GM19099 (cell line): ENCODE results near the gene TNK2.

Experiments
- POLR2A ChIP-seq: IDR thresholded peaks from 3 replicates; pipeline ENCODE4 v1.6.1; 2011; ENCODE audit warnings: low read depth; ENCODE audit not compliant: insufficient read length; ENCODE audit errors: extremely low read depth

Gene TNK2

GRCh38 chr3:195847055-195847950 lies 61.0 kb downstream of the TNK2 start:
- no peak for TF ChIP-seq POLR2A

DNA sequence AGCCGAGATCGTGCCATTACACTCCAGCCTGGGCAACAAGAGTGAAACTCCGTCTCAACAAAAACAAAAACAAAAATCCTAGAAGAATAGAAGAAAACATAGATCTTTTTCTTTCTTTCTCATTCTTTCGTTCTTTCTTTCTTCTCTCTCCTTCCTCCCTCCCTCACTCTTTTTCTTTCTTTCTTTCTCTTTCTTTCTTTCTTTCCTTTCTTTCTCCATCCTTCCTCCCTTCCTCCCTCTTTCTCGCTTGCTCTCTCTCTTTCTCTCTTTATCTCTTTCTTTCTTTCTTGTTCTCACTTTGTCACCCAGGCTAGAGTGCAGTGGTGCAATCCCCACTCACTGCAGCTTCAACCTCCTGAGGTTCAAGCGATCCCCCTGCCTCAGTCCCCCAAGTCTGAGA lies 62.9 kb downstream of the TNK2 start:
- TF ChIP-seq POLR2A: no peak

DNA sequence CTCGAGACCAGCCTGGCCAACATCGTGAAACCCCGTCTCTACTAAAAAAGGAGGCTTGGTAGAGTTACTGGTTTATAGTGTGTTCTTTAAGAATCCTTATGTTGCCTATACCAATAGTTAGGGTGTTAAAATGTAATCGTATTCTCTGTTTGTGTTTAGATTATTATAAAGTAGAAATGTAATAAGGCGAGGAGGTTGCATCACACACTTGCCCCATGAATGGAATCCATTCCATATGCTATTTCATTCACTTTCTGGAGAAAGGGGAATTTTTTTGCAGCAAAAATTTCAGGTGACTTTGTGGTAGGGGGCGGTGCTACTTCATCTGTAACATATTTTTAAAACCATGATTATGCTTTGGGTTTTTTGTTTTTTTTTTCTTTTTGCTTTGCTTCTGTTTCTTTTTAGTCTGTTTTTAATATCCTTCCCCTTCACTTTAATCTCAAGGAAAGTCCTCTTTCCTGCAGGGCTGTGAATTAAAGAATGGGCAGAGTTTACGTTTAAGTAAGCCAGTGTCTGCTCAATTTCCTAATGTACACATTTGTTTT lies 63.6 kb downstream of the TNK2 start:
- TF ChIP-seq POLR2A: no peak

- no peak for TF ChIP-seq POLR2A
These were observed 68.9 kb downstream of the TNK2 start for GRCh38 chr3:195839260-195840010.

GRCh38 chr3:195838714-195839113 lies 69.6 kb downstream of the TNK2 start:
- no peak for TF ChIP-seq POLR2A

DNA sequence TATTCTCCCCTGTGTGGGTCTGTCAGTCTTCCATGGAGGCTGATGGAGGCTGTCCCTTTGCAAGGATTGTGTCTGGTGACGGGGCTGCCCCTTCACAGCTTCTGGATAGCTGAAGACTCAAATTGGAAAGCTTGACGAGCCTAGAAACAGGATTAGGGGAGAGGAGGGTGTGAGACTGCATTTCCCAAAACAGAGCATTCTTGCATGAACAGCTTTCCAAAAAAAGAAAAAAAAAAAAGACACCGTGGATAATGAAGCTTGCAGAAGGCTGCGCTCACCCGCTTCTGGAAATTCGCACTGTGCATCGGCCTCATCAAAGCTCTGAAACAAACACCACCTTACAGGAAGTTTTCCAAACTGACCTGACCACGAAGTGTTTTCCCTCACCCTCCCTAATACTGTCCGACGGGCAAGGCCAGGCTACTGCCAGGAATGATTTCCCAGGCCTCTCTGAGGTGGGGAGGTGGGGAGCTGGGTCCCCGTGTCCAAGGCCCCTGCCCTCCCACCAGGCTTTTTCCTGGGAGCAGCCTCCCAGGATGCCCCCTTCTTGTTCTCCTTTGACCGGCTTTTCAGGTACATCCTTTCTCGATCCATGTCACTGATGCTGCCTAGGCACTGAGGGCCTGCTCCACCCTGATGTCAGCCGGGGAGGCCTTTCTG lies 71.7 kb downstream of the TNK2 start:
- TF ChIP-seq POLR2A: no peak

GRCh38 chr3:195835791-195836190 lies 72.6 kb downstream of the TNK2 start:
- no peak for TF ChIP-seq POLR2A

GRCh38 chr3:195834675-195835583 lies 73.4 kb downstream of the TNK2 start:
- no peak for TF ChIP-seq POLR2A

DNA sequence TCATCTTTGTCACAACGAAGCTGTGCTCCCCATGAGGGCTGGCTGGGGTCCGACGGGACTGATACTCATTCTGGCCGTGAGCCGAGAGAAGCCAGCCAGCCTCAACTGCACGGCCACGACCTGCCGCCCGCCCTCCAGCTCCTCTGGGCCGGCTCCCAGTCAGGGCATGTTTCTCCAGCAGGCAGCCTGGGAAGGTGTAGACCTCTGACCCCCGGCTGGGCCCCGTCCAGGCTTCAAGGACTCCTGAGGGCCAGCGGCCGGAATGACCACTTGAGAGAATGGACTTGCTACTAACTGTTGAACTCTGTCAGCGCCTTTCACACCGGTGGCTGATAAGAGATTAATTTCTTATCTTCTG lies 78.5 kb downstream of the TNK2 start:
- TF ChIP-seq POLR2A: no peak

DNA sequence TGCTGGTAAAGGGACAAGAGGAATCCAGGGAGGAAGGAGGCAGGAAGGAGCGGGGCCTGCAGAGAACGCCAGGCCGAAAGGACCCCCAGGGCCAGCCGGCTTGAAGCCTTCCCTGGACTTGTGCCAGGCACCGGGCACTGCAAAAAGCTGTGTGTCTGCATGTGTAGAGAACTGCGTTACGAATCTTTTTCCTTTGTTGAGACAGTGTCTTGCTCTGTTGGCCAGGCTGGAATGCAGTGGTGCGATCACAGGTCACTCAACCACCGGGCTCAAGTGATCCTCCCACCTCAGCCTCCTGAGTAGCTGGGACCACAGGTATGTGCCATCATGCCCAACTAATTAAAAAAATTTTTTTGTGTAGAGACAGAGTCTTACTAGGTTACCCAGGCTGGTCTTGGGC lies 79.6 kb downstream of the TNK2 start:
- TF ChIP-seq POLR2A: no peak

DNA sequence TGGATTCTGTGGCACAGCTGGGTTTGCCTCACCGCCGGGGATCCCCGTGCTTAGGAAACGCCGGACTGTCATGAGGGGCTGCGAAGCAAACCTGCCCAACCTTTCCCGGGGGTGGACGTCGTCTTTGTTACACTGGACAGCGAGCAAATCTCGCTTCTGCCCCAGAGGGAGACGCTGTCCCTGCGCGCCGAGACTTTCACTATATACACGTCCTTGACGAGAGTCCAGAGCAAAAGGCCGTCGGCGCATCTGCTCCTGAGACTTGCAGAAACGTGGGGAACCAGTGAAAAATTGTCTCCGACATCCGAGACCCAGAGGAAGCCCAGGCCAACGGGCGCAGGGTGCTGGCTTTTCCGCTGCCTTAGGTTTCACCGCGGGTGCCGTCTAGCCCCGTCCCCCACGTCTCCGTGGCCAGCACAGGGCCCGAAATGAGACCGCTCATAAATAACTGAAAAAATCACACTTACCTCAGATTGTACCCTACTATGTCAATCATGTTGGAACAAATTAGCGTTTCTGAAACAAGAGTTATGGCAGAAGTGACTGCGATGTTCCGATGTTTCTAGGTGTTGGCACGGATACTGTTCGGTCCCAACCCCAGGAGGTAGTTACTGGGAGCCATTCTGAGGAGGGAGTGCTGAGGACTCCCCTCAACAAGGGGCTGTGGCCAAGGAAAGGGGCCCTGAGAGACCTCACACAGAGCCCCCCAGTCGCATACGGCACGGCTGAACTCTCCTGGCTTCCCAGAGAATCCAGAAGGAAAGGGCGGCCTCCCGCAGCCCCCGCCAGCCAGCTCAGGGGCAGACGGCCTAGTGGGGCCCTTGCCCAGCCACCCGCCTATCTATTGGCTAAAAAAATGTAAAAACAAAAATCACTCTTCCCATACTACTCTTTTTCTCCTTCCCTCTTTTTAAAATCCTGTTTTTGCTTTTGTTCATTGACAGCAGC lies 82.2 kb downstream of the TNK2 start:
- TF ChIP-seq POLR2A: no peak

GRCh38 chr3:195825191-195825588 lies 83.2 kb downstream of the TNK2 start:
- no peak for TF ChIP-seq POLR2A

DNA sequence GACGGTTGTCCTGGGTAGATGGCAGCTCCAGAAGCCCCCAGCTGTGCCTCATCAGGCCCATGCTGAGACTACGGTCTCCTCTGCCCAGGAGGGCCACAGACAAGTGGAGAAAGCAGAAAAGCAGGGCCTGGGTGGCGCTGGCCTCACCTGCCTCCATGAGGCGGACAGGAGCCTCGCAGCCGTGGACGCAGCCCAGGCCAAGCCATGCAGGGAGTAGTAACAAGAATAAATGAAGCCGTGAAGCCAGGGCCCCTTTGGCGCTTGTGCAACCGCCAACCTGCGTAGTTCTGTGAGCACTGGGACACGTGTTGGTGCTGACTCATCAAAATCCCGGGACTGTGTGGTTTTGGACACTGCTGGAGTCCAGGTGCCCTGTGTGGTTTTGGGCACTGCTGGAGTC lies 84.4 kb downstream of the TNK2 start:
- TF ChIP-seq POLR2A: no peak
